H1 (cell line): Measurements from ENCODE around the gene ARHGEF3. TPM values are rescaled to one million over a fixed set of nuclear protein-coding genes. Genes with fewer than 3 reads are reported as not detected.

Source experiments
- ATF2 ChIP-seq: IDR thresholded peaks from 2 replicates; pipeline ENCODE4 v1.6.1; 2012; ENCODE audit warnings: low read length, inconsistent platforms
- NANOG ChIP-seq: IDR thresholded peaks from 2 replicates; pipeline ENCODE4 v1.6.1; 2011; ENCODE audit warnings: low read length, low read depth, mild to moderate bottlenecking, inconsistent platforms; ENCODE audit not compliant: insufficient read depth, poor library complexity, severe bottlenecking
- POU5F1 ChIP-seq: IDR thresholded peaks from 2 replicates; pipeline ENCODE4 v1.6.1; 2011; ENCODE audit warnings: low read depth, mild to moderate bottlenecking, low read length, moderate library complexity
- RBBP5 ChIP-seq: IDR thresholded peaks from 2 replicates; pipeline ENCODE4 v1.7.1; 2012; ENCODE audit warnings: low read depth, mild to moderate bottlenecking, inconsistent platforms, low read length, moderate library complexity, borderline replicate concordance
- TAF1 ChIP-seq: IDR thresholded peaks from 2 replicates; pipeline ENCODE4 v1.6.1; 2011; ENCODE audit warnings: mild to moderate bottlenecking, low read depth, low read length
- TCF12 ChIP-seq: IDR thresholded peaks from 2 replicates; pipeline ENCODE4 v1.6.1; 2011; ENCODE audit warnings: low read depth, mild to moderate bottlenecking, low read length
- polyA plus RNA-seq, 7 experiments: library from polyadenylated mRNA; depleted of rRNA in 3 of 7; stranded (reverse) in 5 of 7; unstranded in 2 of 7; fragments of >200 nt in 5 of 7; fragments of 200-250 nt in 2 of 7; gene quantifications; 1 replicate in 5 of 7; 2 replicates in 1 of 7; 4 replicates in 1 of 7; pipeline versions ENCODE4 v1.2.1 to v1.2.3, GENCODE V29; 2011 to 2013; ENCODE audit warnings: missing spikeins in 2 of 7, mixed read lengths in 2 of 7
- total RNA-seq: library from RNA; stranded (reverse); fragmentation: NEBNext Ultra II Directional; extraction: Animal tissue kit (Norgen Biotek cat#: 25700); gene quantifications from 2 replicates; pipeline ENCODE4 v1.2.1, GENCODE V29; 2021

Gene ARHGEF3
- total and polyA plus RNA-seq, 2 of the 8 experiments (the other 6 are each of a cell fraction or from before 2014, with no cell fraction given) = 2.8 to 6.0 TPM

DNA sequence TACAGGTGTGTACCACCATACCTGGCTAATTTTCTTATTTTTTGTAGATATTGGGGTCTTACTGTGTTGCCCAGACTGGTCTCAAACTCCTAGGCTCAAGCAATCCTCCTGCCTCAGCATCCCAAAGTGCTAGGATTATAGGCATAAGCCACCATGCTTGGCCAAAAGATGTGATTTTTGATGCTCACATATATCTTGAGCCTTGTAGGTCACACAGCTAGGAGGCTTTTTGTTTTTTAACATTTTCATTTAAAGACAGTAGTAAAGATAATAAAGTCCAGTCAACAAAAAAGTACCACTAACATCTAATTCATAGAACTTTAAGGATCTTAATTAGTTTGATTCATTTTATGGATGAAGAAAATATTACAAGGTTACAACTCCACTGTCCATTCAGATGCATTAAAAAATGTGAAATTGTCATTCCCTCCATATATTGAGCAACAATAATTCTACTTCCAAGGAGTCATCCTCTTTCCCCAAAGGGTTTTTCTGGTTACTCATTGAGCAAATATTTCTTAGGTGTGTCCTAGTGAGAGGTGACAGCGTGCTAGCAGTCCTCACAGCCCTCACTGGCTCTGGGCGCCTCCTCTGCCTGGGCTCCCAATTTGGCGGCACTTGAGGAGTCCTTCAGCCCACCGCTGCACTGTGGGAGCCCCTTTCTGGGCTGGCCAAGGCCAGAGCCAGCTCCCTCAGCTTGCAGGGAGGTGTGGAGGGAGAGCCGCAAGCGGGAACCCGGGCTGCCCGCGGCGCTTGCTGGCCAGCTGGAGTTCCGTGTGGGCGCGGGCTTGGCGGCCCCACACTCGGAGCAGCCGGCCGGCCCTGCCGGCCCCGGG is 110.4 kb downstream of the ARHGEF3 start (continued):
- TF ChIP-seq ATF2 (no peak), NANOG (no peak), TCF12 (no peak), RBBP5 (no peak), POU5F1 (no peak), TAF1 (no peak)
- TF ChIP-seq, all 59 proteins: peak for 0
